ENCODE measurements around the gene PGF. TPM values are rescaled to one million over a fixed set of nuclear protein-coding genes. Genes with fewer than 3 reads are reported as not detected.
A peak's percentile ranks its signal among the peaks of the same experiment; 100 is the strongest.

PGF gene
- total and polyA plus RNA-seq, 2 of the 13 experiments (the other 11 are each of a cell fraction or from before 2014, with no cell fraction given) = 10.7 to 27.5 TPM

DNA sequence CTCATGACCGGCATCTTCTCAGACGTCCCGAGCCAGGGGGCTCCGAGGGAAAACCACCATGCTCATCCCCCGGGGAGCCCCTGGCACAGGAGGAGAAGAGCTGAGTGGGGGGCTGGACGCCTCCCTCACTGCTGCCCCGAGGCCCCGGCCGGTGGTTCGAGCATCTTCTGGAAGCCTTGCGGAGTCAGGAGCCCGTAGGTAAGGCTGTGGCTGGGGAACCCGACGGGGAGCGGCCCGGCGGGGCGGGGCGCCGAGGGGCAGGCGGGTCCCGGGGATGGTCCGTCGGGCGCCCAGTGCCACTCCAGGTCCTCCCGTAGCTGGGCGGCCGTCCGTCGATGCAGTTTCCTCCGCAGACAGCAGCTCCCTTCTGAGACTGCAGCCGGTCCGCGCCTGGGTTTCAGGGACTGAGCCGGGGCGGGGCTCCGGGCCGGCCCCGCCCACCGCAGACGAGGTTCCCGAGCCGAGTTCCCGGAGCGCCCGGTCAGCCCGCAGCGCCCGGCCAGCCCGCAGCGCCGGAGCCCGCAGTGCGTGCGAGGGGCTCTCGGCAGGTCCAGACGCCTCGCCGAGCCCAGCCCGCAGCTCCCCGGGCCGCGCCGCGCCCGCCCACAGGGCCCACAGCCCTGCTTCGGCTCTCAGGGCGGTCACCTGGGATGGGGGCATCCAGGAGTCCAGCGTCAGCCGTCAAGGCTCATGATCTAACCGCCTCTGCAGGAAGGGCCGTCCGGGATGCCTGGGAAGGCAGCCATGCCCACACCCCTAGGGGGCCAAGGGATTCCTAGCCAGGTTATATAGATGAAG, at the start of gene PGF (continued):
- TF ChIP-seq ZNF570 (CRISPR knock-in tag; IDR thresholded peaks at IDR 0.05; ENCODE audit: borderline replicate concordance) (no peak), ARNT (IDR thresholded peaks at IDR 0.05) (no peak), ZMAT3 (CRISPR knock-in tag; conservative IDR thresholded peaks at IDR 0.05) (peak; percentile 29; the same call in 1 of the 2 replicates), RFX3 (CRISPR knock-in tag; IDR thresholded peaks at IDR 0.05) (no peak), KDM6A (CRISPR knock-in tag; IDR thresholded peaks at IDR 0.05; ENCODE audit: low read depth) (no peak), YEATS4 (CRISPR knock-in tag; IDR thresholded peaks at IDR 0.05; ENCODE audit: borderline replicate concordance) (peak; percentile 24; the same call in 1 of the 2 replicates), ZNF558 (CRISPR knock-in tag; IDR thresholded peaks at IDR 0.05; ENCODE audit: borderline replicate concordance) (peak; percentile 32; the same call in 1 of the 2 replicates), MIER2 (CRISPR knock-in tag; IDR thresholded peaks at IDR 0.05) (no peak), ZNF20 (CRISPR knock-in tag; IDR thresholded peaks at IDR 0.05) (no peak), JUN (CRISPR knock-in tag; IDR thresholded peaks at IDR 0.05) (no peak), ELF3 (CRISPR knock-in tag; IDR thresholded peaks at IDR 0.05) (no peak), PAF1 (CRISPR knock-in tag; IDR thresholded peaks at IDR 0.05) (no peak)
- TF ChIP-seq, protein P1, sequence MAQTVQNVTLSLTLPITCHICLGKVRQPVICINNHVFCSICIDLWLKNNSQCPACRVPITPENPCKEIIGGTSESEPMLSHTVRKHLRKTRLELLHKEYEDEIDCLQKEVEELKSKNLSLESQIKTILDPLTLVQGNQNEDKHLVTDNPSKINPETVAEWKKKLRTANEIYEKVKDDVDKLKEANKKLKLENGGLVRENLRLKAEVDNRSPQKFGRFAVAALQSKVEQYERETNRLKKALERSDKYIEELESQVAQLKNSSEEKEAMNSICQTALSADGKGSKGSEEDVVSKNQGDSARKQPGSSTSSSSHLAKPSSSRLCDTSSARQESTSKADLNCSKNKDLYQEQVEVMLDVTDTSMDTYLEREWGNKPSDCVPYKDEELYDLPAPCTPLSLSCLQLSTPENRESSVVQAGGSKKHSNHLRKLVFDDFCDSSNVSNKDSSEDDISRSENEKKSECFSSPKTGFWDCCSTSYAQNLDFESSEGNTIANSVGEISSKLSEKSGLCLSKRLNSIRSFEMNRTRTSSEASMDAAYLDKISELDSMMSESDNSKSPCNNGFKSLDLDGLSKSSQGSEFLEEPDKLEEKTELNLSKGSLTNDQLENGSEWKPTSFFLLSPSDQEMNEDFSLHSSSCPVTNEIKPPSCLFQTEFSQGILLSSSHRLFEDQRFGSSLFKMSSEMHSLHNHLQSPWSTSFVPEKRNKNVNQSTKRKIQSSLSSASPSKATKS (CRISPR knock-in tag; IDR thresholded peaks at IDR 0.05) = no peak
- TF ChIP-seq, protein P2, sequence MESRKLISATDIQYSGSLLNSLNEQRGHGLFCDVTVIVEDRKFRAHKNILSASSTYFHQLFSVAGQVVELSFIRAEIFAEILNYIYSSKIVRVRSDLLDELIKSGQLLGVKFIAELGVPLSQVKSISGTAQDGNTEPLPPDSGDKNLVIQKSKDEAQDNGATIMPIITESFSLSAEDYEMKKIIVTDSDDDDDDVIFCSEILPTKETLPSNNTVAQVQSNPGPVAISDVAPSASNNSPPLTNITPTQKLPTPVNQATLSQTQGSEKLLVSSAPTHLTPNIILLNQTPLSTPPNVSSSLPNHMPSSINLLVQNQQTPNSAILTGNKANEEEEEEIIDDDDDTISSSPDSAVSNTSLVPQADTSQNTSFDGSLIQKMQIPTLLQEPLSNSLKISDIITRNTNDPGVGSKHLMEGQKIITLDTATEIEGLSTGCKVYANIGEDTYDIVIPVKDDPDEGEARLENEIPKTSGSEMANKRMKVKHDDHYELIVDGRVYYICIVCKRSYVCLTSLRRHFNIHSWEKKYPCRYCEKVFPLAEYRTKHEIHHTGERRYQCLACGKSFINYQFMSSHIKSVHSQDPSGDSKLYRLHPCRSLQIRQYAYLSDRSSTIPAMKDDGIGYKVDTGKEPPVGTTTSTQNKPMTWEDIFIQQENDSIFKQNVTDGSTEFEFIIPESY (CRISPR knock-in tag; IDR thresholded peaks at IDR 0.05) = no peak
- TF ChIP-seq, protein P3, sequence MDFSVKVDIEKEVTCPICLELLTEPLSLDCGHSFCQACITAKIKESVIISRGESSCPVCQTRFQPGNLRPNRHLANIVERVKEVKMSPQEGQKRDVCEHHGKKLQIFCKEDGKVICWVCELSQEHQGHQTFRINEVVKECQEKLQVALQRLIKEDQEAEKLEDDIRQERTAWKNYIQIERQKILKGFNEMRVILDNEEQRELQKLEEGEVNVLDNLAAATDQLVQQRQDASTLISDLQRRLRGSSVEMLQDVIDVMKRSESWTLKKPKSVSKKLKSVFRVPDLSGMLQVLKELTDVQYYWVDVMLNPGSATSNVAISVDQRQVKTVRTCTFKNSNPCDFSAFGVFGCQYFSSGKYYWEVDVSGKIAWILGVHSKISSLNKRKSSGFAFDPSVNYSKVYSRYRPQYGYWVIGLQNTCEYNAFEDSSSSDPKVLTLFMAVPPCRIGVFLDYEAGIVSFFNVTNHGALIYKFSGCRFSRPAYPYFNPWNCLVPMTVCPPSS (IDR thresholded peaks at IDR 0.05) = no peak
